GM12891 (cell line): ENCODE data around the gene BEST2.

Source experiments
- POLR2A ChIP-seq: IDR thresholded peaks from 2 replicates; pipeline ENCODE4 v1.6.1; 2011; ENCODE audit warnings: low read depth, low read length, control low read depth
- SPI1 ChIP-seq: IDR thresholded peaks from 2 replicates; pipeline ENCODE4 v1.6.1; 2011; ENCODE audit warnings: low read depth, low read length, control low read depth

DNA sequence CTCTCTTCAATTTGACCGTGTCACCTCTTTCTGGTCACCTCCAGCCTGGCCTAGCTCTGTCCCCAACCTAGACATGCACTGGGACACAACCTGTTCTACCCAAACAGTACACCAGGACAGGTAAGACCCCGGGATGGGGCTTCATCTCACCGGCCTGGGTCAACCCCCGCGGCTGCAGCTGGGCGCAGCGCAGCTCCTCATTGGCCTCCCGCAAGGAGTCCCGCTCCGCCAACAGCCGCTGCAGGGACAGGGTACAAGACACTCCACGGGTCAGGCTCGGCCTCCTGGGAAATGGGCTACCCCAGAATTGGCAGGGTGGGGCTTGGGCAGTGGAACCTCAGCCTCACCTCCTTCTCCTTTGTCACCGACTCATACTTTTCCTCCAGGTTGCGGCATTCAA, 16.1 kb downstream of the BEST2 start:
- no peak for TF ChIP-seq POLR2A
- TF ChIP-seq SPI1: no peak
